ENCODE data around the gene TBC1D22A. TPM values are rescaled to one million over a fixed set of nuclear protein-coding genes. Genes with fewer than 3 reads are reported as not detected.

The TBC1D22A gene
- total and polyA plus RNA-seq, 10 of the 15 experiments (the other 5 are each of a cell fraction or from before 2014, with no cell fraction given) = 0.63 to 44.7 (median 27.4) TPM

- no peak for TF ChIP-seq BCL3 (IDR thresholded peaks at IDR 0.05; ENCODE audit: borderline replicate concordance, insufficient read depth, low read depth, low read length, poor library complexity, severe bottlenecking)
- no peak for TF ChIP-seq SMARCA5 (IDR thresholded peaks at IDR 0.05)
- no peak for TF ChIP-seq NR2C1 (IDR thresholded peaks at IDR 0.05)
- no peak for TF ChIP-seq ZBTB33 (IDR thresholded peaks at IDR 0.05)
- no peak for TF ChIP-seq ZNF622 (IDR thresholded peaks at IDR 0.05)
- no peak for TF ChIP-seq SMAD5 (IDR thresholded peaks at IDR 0.05; ENCODE audit: low read depth)
- no peak for TF ChIP-seq GATAD2B (conservative IDR thresholded peaks at IDR 0.05; ENCODE audit: low read depth)
- no peak for TF ChIP-seq LARP7 (IDR thresholded peaks at IDR 0.05)
Measured at GRCh38 chr22:47011859-47012258, 249.4 kb downstream of the TBC1D22A start (continued).

GRCh38 chr22:47012589-47013370 lies 250.3 kb downstream of the TBC1D22A start:
- FAIRE-seq (no peak), ATAC-seq (no peak), DNase-seq (ENCODE audit: low read depth, low spot score) (no peak)
- Histone ChIP-seq H2AFZ (ENCODE audit: control insufficient read depth, low read depth, low read length) (no peak overlapping the region), H3K9ac (ENCODE audit: control insufficient read depth, insufficient read depth, low read length) (no peak overlapping the region), H3K27me3 (replicated peaks in 1 of 2; ENCODE audit: control insufficient read depth in 2 of 2, insufficient read depth in 2 of 2, low read length in 1 of 2) (no peaks in the 10 kb centered on the region), H4K20me1 (ENCODE audit: control insufficient read depth, insufficient read depth) (no peaks in the 10 kb centered on the region), H3K36me3 (ENCODE audit: control insufficient read depth in 2 of 2, insufficient read depth in 2 of 2, low read length in 1 of 2) (peaks cover 15 to 16% of the 10 kb centered on the region in 2 experiments; a peak in 3 of 4 replicates), H3K4me1 (ENCODE audit: control insufficient read depth, insufficient read depth, low read length) (no peaks in the 10 kb centered on the region), H3K79me2 (ENCODE audit: control insufficient read depth, insufficient read depth, low read length) (no peaks in the 10 kb centered on the region; the same call in 1 of the 2 replicates), H3K4me3 (no peak overlapping the region), H3K27ac (ENCODE audit: control insufficient read depth, insufficient read depth) (no peak overlapping the region), H3K9me3 (replicated peaks; ENCODE audit: control insufficient read depth, insufficient read depth, low read length) (peaks cover 8% of the 10 kb centered on the region; the same call in 1 of the 3 replicates), H3K4me2 (ENCODE audit: control insufficient read depth, insufficient read depth) (no peak overlapping the region)
- ChIA-PET CTCF (interaction anchor here (0.6 kb wide), 1 partner anchor 12 kb away, joined by 3 read pairs; no protein-coding TSS in a partner anchor), RAD21 (ENCODE audit: unreplicated experiment) (no interaction called here), SMC1A (ENCODE audit: uncharacterized antibody, unreplicated experiment) (no interaction called here), POLR2A (no interaction called here)
- in situ Hi-C loops (cut with MboI) (loop anchor here (5.0 kb wide), 1 partner anchor 50 kb away; no protein-coding TSS in a partner anchor), intact Hi-C loops (cut with micrococcal nuclease; ENCODE audit: unreplicated experiment) (no loop called here)
- BruUV-seq (replicated peaks) = no TSS peak
- no peak for TF ChIP-seq JUND (IDR thresholded peaks at IDR 0.05; ENCODE audit: low read depth, low read length)
- TF ChIP-seq ZNF274 (IDR thresholded peaks at IDR 0.05; ENCODE audit: insufficient read depth, insufficient read length) = no peak
- TF ChIP-seq POLR2A (IDR thresholded peaks at IDR 0.05; ENCODE audit: low read depth, low read length) = no peak
- TF ChIP-seq RFX5 (IDR thresholded peaks at IDR 0.05; ENCODE audit: low read depth, low read length) = no peak
- no peak for TF ChIP-seq MYB (IDR thresholded peaks at IDR 0.05; ENCODE audit: borderline replicate concordance, low read depth, low read length)
- TF ChIP-seq BRCA1 (IDR thresholded peaks at IDR 0.05; ENCODE audit: low read depth, low read length) = no peak
- TF ChIP-seq NFYA (IDR thresholded peaks at IDR 0.05; ENCODE audit: borderline replicate concordance, low read depth, low read length) = no peak
- TF ChIP-seq ATF7 (IDR thresholded peaks at IDR 0.05; ENCODE audit: low read depth) = no peak
- TF ChIP-seq ZNF217 (IDR thresholded peaks at IDR 0.05) = no peak
- TF ChIP-seq HDGF (IDR thresholded peaks at IDR 0.05) = no peak
- WGBS (ENCODE audit: insufficient coverage, insufficient replicate concordance, low lambda C conversion rate, missing lambda C conversion rate) = 95% methylated on average over 20 of the region's 20 CpGs

All from GM12878 (cell line).